Left kidney (tissue), 2 donors: Measurements from ENCODE around the gene CAPG. TPM values are rescaled to one million over a fixed set of nuclear protein-coding genes. Genes with fewer than 3 reads are reported as not detected.
A peak's percentile ranks its signal among the peaks of the same experiment; 100 is the strongest.
"Not testable (repeated sequence)": the region's sequence is repeated elsewhere in the genome, so short reads cannot be mapped to it uniquely, and the experiment has no call there.

ENCODE experiments used
- DNase-seq: peaks from one replicate; pipeline ENCODE4 v3.0.0-alpha.2; 2013
- polyA plus RNA-seq: library from polyadenylated mRNA; unstranded; fragments of 120-200 nt; gene quantifications from one replicate; pipeline ENCODE4 v1.2.1, GENCODE V29; 2013; ENCODE audit not compliant: insufficient read length

The CAPG gene
- polyA plus RNA-seq, 1 donor, result 81.7 TPM

GRCh38 chr2:85362653-85363387 is 47.3 kb downstream of the CAPG start:
- DNase-seq, result not testable (repeated sequence)

- DNase-seq, result no peak
Observed at GRCh38 chr2:85357736-85358135, 52.4 kb downstream of the CAPG start.

- DNase-seq, result no peak
Observed at GRCh38 chr2:85356186-85356585, 54.0 kb downstream of the CAPG start.

- no peak for DNase-seq
Observed at GRCh38 chr2:85355521-85355920, 54.6 kb downstream of the CAPG start.

GRCh38 chr2:85355073-85355410 is 55.1 kb downstream of the CAPG start:
- no peak for DNase-seq

- DNase-seq, result peak; percentile 100
Observed at GRCh38 chr2:85354286-85355072, 55.7 kb downstream of the CAPG start, which contains the start of the genes ELMOD3 and RETSAT. Gene ELMOD3, plus strand, starts transcription at chr2:85354769. Its CDS starts 2,430 bp downstream, at chr2:85357199. Gene RETSAT, minus strand, starts transcription at chr2:85354528. Its CDS starts 21 bp downstream, at chr2:85354507.

GRCh38 chr2:85353876-85354285 is 56.3 kb downstream of the CAPG start:
- DNase-seq, result no peak

- DNase-seq, result no peak
Observed at GRCh38 chr2:85347599-85347998, 62.6 kb downstream of the CAPG start.

Other genes with a start within 250 kb of the CAPG start
- 140 TPM for gene TGOLN2, start 82.4 kb downstream of the CAPG start, polyA plus RNA-seq
- gene RETSAT, start 55.8 kb downstream of the CAPG start, polyA plus RNA-seq, result 26.7 TPM
- 37.2 TPM for gene ELMOD3, start 55.6 kb downstream of the CAPG start, polyA plus RNA-seq
- 1.3 TPM for gene SH2D6, start 8.3 kb upstream of the CAPG start, polyA plus RNA-seq
- 467 TPM for gene MAT2A, start 128.8 kb upstream of the CAPG start, polyA plus RNA-seq
- gene GGCX, start 151.1 kb upstream of the CAPG start, polyA plus RNA-seq, result 41.2 TPM
- 89.3 TPM for gene VAMP8, start 167.2 kb upstream of the CAPG start, polyA plus RNA-seq
- 33.8 TPM for gene VAMP5, start 174.1 kb upstream of the CAPG start, polyA plus RNA-seq
- gene RNF181, start 185.4 kb upstream of the CAPG start, polyA plus RNA-seq, result 121 TPM
- 36.2 TPM for gene TMEM150A, start 192.3 kb upstream of the CAPG start, polyA plus RNA-seq
- 75.9 TPM for gene C2orf68, start 201.7 kb upstream of the CAPG start, polyA plus RNA-seq
- gene USP39, start 205.8 kb upstream of the CAPG start, polyA plus RNA-seq, result 74.8 TPM